GM10266 (cell line): ENCODE data around the gene RAPGEF4.

ENCODE experiments used
- DNase-seq: peaks from one replicate; pipeline ENCODE4 v3.0.0; 2012; ENCODE audit errors: extremely low spot score
- TF ChIP-seq, protein P1 (sequence below): IDR thresholded peaks from 2 replicates; pipeline ENCODE4 v1.5.1; 2012; ENCODE audit warnings: mild to moderate bottlenecking, low read depth; ENCODE audit not compliant: control insufficient read depth, insufficient read depth; ENCODE audit errors: missing control alignments

RAPGEF4 gene

DNA sequence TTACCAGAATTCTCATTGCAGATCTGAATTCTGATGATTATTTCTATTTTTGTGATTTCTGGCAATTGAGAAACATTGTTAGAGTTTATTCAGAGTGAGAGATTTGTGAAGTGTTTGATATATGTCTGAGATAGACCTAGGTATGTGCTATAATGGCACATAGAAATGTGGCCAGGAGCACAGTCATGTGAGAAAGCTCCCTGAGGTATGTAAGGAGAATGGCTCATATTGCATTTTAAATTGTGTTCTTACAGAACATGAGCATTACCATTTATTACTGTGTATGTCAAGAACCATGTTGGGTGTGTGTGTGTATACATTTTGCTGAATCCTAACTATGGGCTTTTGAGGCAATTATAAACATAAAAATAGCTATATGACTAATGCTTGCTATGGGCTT, 101.2 kb downstream of the RAPGEF4 start:
- TF ChIP-seq, protein P1, sequence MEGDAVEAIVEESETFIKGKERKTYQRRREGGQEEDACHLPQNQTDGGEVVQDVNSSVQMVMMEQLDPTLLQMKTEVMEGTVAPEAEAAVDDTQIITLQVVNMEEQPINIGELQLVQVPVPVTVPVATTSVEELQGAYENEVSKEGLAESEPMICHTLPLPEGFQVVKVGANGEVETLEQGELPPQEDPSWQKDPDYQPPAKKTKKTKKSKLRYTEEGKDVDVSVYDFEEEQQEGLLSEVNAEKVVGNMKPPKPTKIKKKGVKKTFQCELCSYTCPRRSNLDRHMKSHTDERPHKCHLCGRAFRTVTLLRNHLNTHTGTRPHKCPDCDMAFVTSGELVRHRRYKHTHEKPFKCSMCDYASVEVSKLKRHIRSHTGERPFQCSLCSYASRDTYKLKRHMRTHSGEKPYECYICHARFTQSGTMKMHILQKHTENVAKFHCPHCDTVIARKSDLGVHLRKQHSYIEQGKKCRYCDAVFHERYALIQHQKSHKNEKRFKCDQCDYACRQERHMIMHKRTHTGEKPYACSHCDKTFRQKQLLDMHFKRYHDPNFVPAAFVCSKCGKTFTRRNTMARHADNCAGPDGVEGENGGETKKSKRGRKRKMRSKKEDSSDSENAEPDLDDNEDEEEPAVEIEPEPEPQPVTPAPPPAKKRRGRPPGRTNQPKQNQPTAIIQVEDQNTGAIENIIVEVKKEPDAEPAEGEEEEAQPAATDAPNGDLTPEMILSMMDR = no peak

DNA sequence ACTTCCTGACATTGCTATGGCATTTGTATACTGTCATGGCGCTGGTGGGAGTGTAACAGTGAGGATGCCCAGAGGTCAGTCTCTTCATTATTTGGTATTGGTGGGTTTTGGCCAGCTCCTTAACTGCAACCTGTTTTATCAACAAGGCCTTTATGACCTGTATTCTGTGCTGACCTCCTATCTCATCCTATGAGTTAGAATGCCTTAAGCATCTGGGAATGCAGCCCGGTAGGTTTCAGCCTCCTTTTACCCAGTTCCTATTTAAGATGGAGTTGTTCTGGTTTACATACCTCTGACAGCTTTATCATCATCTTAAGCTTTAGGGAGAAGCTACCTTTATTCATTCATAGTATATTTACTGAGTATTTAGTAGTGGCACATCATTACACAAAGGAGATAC, 103.8 kb downstream of the RAPGEF4 start:
- DNase-seq = no peak
- TF ChIP-seq, protein P1 = no peak

More for the DNA sequence above, 101.2 kb downstream of the RAPGEF4 start:
- DNase-seq = no peak

DNA sequence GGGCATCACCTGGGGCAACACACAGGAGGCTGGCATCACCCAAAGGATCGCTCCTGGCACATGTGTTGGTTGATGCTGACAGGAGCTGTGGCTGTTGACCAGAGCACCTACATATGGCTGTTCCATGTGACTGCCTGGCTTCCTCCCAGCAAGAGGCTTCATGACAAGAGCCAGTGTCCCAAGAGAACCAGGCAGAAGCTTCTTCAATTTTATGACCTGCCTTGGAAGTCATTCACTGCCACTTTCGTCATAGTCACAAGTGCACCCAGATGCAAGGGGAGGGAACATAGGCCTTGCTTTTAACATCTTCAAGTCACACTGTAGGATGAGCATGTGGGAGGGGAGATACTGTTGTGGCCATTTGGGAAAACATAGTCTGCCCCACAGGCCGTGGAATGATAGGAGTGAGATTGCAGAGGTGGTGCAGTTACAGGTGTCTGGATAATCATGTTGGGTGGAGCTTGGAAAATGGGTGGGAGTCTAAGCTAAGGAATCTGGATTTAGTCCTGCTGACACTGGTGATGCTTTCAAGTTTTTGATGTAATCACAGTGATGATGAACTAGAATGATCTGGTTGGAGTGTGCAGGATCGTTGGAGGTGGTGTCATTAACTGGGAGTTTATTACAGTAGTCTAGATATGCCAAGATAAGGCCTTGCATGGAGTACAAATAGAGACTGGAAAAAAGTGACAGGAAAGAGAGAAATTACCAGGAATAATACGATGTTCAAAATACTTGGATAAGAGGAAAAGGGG, 107.0 kb downstream of the RAPGEF4 start:
- DNase-seq = no peak
- TF ChIP-seq, protein P1 = no peak

DNA sequence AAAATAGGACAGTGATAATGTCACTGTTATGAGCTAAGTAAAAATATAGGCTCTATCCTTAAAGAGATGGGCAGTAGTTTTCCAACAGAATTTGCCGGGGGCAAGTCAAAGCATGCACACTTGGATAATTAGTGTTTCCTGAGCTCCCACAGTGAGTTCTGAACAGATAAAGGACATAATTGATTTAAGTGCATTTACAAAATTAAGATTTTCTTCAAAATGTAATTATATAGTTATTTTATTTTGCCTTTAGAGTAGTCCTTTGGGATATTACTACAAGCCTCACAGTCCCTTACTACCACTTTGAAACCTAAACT, 107.6 kb downstream of the RAPGEF4 start:
- TF ChIP-seq, protein P1 = no peak
- no peak for DNase-seq

DNA sequence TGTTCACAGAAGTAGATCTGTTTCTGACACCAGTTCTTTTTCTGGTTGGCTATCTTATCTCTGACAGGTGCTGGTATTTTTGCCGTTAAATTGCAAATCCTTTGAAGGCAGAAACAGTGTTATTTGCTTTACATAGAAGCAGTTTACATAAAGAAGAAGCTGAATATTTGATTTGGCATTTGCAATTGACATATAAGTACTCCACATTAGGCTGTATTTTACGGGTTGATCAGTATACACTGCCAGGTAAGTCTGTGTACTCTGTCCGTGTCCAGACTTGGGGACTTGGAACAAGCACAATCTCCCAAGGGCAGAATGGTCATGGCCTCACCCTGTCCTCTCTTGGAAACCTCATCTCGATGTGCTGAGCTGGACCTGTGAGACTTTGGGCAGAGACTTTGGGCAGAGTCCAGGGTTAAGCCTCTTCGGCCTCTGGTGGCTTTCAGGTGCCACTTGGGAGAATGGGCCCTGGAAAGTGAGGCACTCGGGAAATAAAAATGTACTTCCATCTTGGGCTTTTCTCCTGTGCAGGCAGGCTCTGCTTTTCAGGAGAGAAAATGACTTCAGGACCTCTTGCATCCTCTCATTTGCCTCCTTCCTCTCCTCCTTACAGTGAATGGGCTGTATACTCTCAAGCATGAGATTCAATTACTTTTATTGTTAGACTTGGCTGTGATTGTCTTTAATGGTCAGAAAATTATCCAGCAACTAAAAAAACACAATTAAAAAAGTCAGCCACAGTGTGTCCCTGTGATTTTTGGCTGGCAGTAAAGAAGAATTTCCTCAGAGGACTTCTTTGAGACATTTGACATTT, 108.5 kb downstream of the RAPGEF4 start:
- no peak for DNase-seq
- TF ChIP-seq, protein P1 = no peak

DNA sequence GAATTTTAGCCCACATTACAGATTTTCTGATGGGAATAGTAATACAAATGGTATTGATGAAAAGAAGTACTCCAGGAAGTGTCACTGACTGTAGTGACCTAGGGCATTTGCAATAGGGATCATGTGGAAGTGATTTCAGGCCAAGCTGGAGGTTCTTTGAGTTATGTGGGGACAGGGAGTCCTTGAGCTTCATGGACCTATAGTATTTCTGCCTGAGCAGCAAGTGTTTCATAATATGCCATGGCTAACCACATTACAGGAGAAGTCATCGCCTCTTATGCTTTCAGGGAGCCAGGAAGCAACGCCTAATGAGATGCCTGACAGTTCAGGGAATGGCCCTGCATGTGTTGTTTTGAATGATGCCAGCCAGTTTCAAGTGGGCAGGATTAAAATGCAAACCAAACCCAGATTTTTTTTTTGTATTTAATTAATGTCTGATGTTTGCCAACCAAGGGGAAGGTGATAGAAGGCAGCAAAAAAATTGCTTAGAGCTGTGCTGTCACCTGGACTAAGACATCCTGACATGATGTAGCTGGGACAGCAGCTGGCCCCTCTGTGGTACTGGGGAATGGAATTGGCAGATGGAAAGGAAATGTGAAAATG, 109.5 kb downstream of the RAPGEF4 start:
- TF ChIP-seq, protein P1 = no peak
- no peak for DNase-seq
